ENCODE results near the gene NUTM2G. TPM values are rescaled to one million over a fixed set of nuclear protein-coding genes. Genes with fewer than 3 reads are reported as not detected.
"Not testable (repeated sequence)": the region's sequence is repeated elsewhere in the genome, so short reads cannot be mapped to it uniquely, and the experiment has no call there.

The NUTM2G gene
- total RNA-seq, 2 experiments from 2014 or later, result 0.13 TPM; not detected in 1

DNA sequence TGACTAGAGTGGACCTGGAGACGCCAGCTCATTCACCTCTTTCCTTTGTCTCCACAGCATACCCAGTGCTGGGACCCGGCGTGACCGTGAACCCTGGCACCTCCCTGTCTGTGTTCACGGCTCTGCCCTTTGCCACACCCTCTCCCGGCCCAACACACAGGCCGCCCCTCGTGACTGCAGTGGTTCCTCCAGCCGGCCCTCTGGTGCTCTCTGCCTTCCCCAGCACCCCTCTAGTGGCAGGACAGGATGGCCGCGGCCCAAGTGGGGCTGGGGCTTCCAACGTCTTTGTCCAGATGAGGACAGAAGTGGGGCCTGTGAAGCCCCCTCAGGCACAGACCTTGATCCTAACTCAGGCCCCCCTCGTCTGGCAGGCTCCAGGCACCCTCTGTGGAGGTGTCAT lies 3.0 kb downstream of the NUTM2G start:
- H4K20me1 ChIP-seq (ENCODE audit: insufficient read depth, low read length); POLR2A ChIA-PET; H3K4me2 ChIP-seq (ENCODE audit: low read length); intact Hi-C loops (cut with micrococcal nuclease; ENCODE audit: unreplicated experiment); H3K4me1 ChIP-seq (ENCODE audit: insufficient read depth, low read length, poor library complexity, severe bottlenecking); H2AFZ ChIP-seq (ENCODE audit: low read length); H3K9me2 ChIP-seq (ENCODE audit: insufficient read depth, low read length); DNase-seq (ENCODE audit: low spot score); H3K36me3 ChIP-seq (ENCODE audit: insufficient read depth, low read length); H3K79me2 ChIP-seq (ENCODE audit: insufficient read depth, low read depth, low read length); H3K27ac ChIP-seq (ENCODE audit: low read depth, low read length, poor library complexity, severe bottlenecking); H3K9me3 ChIP-seq (ENCODE audit: low read length); H3K4me3 ChIP-seq (ENCODE audit: low read depth, low read length, poor library complexity, severe bottlenecking); CTCF ChIA-PET (ENCODE audit: unreplicated experiment); BruUV-seq (replicated peaks): not testable (repeated sequence)

DNA sequence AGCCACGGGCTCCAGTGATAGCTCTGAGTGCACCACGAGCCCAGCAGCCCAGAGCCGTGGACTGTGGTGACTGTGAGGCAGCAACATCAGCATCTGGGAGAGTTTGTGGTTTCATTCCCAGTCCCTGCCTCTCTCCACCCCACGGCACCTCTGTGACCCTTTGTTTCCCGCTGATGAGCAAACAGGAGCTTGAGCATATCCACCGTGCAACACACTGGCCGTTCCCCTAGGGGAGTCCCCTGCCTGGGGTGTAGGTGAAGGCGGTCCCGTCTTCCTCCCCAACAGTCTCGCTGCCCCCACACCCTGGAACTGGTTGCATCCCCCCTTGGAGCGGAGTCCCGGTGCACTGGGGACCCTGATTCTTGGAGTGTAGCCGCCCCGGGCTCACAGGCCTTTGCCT lies 5.5 kb downstream of the NUTM2G start:
- H3K79me2 ChIP-seq (ENCODE audit: insufficient read depth, low read depth, low read length); DNase-seq (ENCODE audit: low spot score); intact Hi-C loops (cut with micrococcal nuclease; ENCODE audit: unreplicated experiment); H3K4me1 ChIP-seq (ENCODE audit: insufficient read depth, low read length, poor library complexity, severe bottlenecking); H3K4me3 ChIP-seq (ENCODE audit: low read depth, low read length, poor library complexity, severe bottlenecking); H4K20me1 ChIP-seq (ENCODE audit: insufficient read depth, low read length); CTCF ChIA-PET (ENCODE audit: unreplicated experiment); H2AFZ ChIP-seq (ENCODE audit: low read length); H3K27ac ChIP-seq (ENCODE audit: low read depth, low read length, poor library complexity, severe bottlenecking); BruUV-seq (replicated peaks); H3K36me3 ChIP-seq (ENCODE audit: insufficient read depth, low read length); H3K9me2 ChIP-seq (ENCODE audit: insufficient read depth, low read length); POLR2A ChIA-PET; H3K9me3 ChIP-seq (ENCODE audit: low read length); H3K4me2 ChIP-seq (ENCODE audit: low read length): not testable (repeated sequence)

- H3K27ac ChIP-seq (ENCODE audit: low read depth, low read length, poor library complexity, severe bottlenecking); H3K9me2 ChIP-seq (ENCODE audit: insufficient read depth, low read length); H3K79me2 ChIP-seq (ENCODE audit: insufficient read depth, low read depth, low read length); BruUV-seq (replicated peaks); H3K9me3 ChIP-seq (ENCODE audit: low read length); H3K4me2 ChIP-seq (ENCODE audit: low read length); POLR2A ChIA-PET; intact Hi-C loops (cut with micrococcal nuclease; ENCODE audit: unreplicated experiment); DNase-seq (ENCODE audit: low spot score); CTCF ChIA-PET (ENCODE audit: unreplicated experiment); H3K36me3 ChIP-seq (ENCODE audit: insufficient read depth, low read length); H3K4me1 ChIP-seq (ENCODE audit: insufficient read depth, low read length, poor library complexity, severe bottlenecking); H4K20me1 ChIP-seq (ENCODE audit: insufficient read depth, low read length); H2AFZ ChIP-seq (ENCODE audit: low read length); H3K4me3 ChIP-seq (ENCODE audit: low read depth, low read length, poor library complexity, severe bottlenecking): not testable (repeated sequence)
These were observed 6.1 kb downstream of the NUTM2G start for GRCh38 chr9:96934706-96935105.

GRCh38 chr9:96935401-96935800 lies 6.8 kb downstream of the NUTM2G start:
- not testable (repeated sequence) for DNase-seq (ENCODE audit: low spot score)

DNA sequence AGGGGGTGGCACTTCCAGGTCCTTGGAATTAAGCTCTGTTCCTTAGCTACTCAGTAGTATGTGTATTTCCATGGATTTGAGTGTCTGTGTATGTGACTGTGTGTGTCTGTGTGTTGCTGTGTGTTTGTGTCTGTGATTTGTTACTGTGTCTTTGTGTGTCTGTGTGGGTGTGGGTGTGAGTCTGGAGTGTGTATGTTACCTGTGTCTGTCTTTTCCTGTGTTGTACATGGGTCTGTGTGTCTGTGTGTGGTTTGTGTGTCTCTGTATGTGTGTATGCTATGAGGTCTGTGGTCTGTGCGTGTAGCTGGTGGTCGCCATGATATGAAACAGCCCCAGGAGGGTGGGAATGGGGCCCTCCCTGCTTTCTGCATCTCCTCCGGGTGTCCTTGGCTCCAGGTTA lies 8.8 kb downstream of the NUTM2G start:
- H4K20me1 ChIP-seq (ENCODE audit: insufficient read depth, low read length); CTCF ChIA-PET (ENCODE audit: unreplicated experiment); H3K9me2 ChIP-seq (ENCODE audit: insufficient read depth, low read length); H3K36me3 ChIP-seq (ENCODE audit: insufficient read depth, low read length); H3K27ac ChIP-seq (ENCODE audit: low read depth, low read length, poor library complexity, severe bottlenecking); POLR2A ChIA-PET; DNase-seq (ENCODE audit: low spot score); H3K4me2 ChIP-seq (ENCODE audit: low read length); intact Hi-C loops (cut with micrococcal nuclease; ENCODE audit: unreplicated experiment); H3K79me2 ChIP-seq (ENCODE audit: insufficient read depth, low read depth, low read length); H3K9me3 ChIP-seq (ENCODE audit: low read length); H2AFZ ChIP-seq (ENCODE audit: low read length); H3K4me1 ChIP-seq (ENCODE audit: insufficient read depth, low read length, poor library complexity, severe bottlenecking); H3K4me3 ChIP-seq (ENCODE audit: low read depth, low read length, poor library complexity, severe bottlenecking): not testable (repeated sequence)
- TSS peak; percentile 38 for BruUV-seq (replicated peaks)

More at GRCh38 chr9:96935401-96935800, 6.8 kb downstream of the NUTM2G start:
- CTCF ChIA-PET (ENCODE audit: unreplicated experiment); H3K79me2 ChIP-seq (ENCODE audit: insufficient read depth, low read depth, low read length); H3K9me3 ChIP-seq (ENCODE audit: low read length); intact Hi-C loops (cut with micrococcal nuclease; ENCODE audit: unreplicated experiment); H3K9me2 ChIP-seq (ENCODE audit: insufficient read depth, low read length); POLR2A ChIA-PET; BruUV-seq (replicated peaks); H2AFZ ChIP-seq (ENCODE audit: low read length); H3K4me2 ChIP-seq (ENCODE audit: low read length); H3K4me3 ChIP-seq (ENCODE audit: low read depth, low read length, poor library complexity, severe bottlenecking); H3K36me3 ChIP-seq (ENCODE audit: insufficient read depth, low read length); H4K20me1 ChIP-seq (ENCODE audit: insufficient read depth, low read length); H3K4me1 ChIP-seq (ENCODE audit: insufficient read depth, low read length, poor library complexity, severe bottlenecking); H3K27ac ChIP-seq (ENCODE audit: low read depth, low read length, poor library complexity, severe bottlenecking): not testable (repeated sequence)

- H3K36me3 ChIP-seq (ENCODE audit: insufficient read depth, low read length); H3K79me2 ChIP-seq (ENCODE audit: insufficient read depth, low read depth, low read length); H2AFZ ChIP-seq (ENCODE audit: low read length); H3K9me3 ChIP-seq (ENCODE audit: low read length); intact Hi-C loops (cut with micrococcal nuclease; ENCODE audit: unreplicated experiment); H4K20me1 ChIP-seq (ENCODE audit: insufficient read depth, low read length); BruUV-seq (replicated peaks); DNase-seq (ENCODE audit: low spot score); H3K4me2 ChIP-seq (ENCODE audit: low read length); CTCF ChIA-PET (ENCODE audit: unreplicated experiment); H3K27ac ChIP-seq (ENCODE audit: low read depth, low read length, poor library complexity, severe bottlenecking); H3K9me2 ChIP-seq (ENCODE audit: insufficient read depth, low read length); POLR2A ChIA-PET; H3K4me3 ChIP-seq (ENCODE audit: low read depth, low read length, poor library complexity, severe bottlenecking); H3K4me1 ChIP-seq (ENCODE audit: insufficient read depth, low read length, poor library complexity, severe bottlenecking): not testable (repeated sequence)
These were observed 10.5 kb downstream of the NUTM2G start for GRCh38 chr9:96938957-96939665.

DNA sequence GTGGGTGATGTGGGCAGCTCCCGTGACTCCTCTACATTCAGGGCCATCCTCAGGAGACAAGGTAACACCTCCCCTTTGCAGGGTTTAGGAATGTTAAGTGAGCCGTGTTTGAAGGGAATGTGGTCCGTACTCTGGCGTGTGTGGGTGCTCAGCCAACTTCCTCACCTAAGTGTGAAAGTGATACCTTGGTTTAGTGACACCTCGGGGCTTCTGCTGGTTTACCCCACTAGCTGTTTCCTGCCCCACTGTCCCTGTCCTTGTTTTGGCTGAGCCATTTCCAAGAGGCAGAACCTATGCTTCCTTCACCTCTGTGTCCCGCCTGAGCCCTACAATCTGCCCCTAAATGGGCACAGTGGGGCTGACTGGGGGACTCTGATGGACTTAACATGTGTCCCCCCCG lies 12.3 kb downstream of the NUTM2G start:
- H3K4me2 ChIP-seq (ENCODE audit: low read length); H3K9me3 ChIP-seq (ENCODE audit: low read length); BruUV-seq (replicated peaks); H3K9me2 ChIP-seq (ENCODE audit: insufficient read depth, low read length); H3K4me3 ChIP-seq (ENCODE audit: low read depth, low read length, poor library complexity, severe bottlenecking); DNase-seq (ENCODE audit: low spot score); H4K20me1 ChIP-seq (ENCODE audit: insufficient read depth, low read length); H3K4me1 ChIP-seq (ENCODE audit: insufficient read depth, low read length, poor library complexity, severe bottlenecking); H3K79me2 ChIP-seq (ENCODE audit: insufficient read depth, low read depth, low read length); H2AFZ ChIP-seq (ENCODE audit: low read length); intact Hi-C loops (cut with micrococcal nuclease; ENCODE audit: unreplicated experiment); H3K27ac ChIP-seq (ENCODE audit: low read depth, low read length, poor library complexity, severe bottlenecking); CTCF ChIA-PET (ENCODE audit: unreplicated experiment); POLR2A ChIA-PET; H3K36me3 ChIP-seq (ENCODE audit: insufficient read depth, low read length): not testable (repeated sequence)
